HepG2 (cell line): ENCODE data around the gene FMNL2. TPM values are rescaled to one million over a fixed set of nuclear protein-coding genes. Genes with fewer than 3 reads are reported as not detected.

Experiments used
- MATR3 ChIP-seq: sonication (generic); formaldehyde crosslinking; IDR thresholded peaks from 2 replicates; pipeline ENCODE4 v1.4.0; 2020; ENCODE audit warnings: missing genetic modification reagents
- PAWR ChIP-seq: sonication (generic); formaldehyde crosslinking; IDR thresholded peaks from 2 replicates; pipeline ENCODE4 v1.4.0; 2020; ENCODE audit warnings: missing genetic modification reagents, mild to moderate bottlenecking, borderline replicate concordance
- TEF ChIP-seq: sonication (generic); formaldehyde crosslinking; IDR thresholded peaks from 2 replicates; pipeline ENCODE4 v1.5.0; 2020; ENCODE audit warnings: missing genetic modification reagents
- THYN1 ChIP-seq: sonication (generic); formaldehyde crosslinking; IDR thresholded peaks from 2 replicates; pipeline ENCODE4 v1.8.1; 2023; ENCODE audit warnings: low read depth, mild to moderate bottlenecking, moderate library complexity, missing genetic modification reagents, borderline replicate concordance
- ZNF367 ChIP-seq: sonication (generic); formaldehyde crosslinking; IDR thresholded peaks from 2 replicates; pipeline ENCODE4 v1.4.0; 2020; ENCODE audit warnings: missing genetic modification reagents, borderline replicate concordance
- ZNF646 ChIP-seq: sonication (generic); formaldehyde crosslinking; IDR thresholded peaks from 2 replicates; pipeline ENCODE4 v1.9.0; 2021; ENCODE audit warnings: mild to moderate bottlenecking, missing genetic modification reagents
- ZNF7 ChIP-seq: IDR thresholded peaks from 2 replicates; pipeline ENCODE4 v1.6.1; 2016; ENCODE audit warnings: missing biosample characterization, missing genetic modification reagents
- ZNF766 ChIP-seq: sonication (generic); formaldehyde crosslinking; IDR thresholded peaks from 2 replicates; pipeline ENCODE4 v1.5.0; 2020; ENCODE audit warnings: missing genetic modification reagents, borderline replicate concordance
- ZNF768 ChIP-seq: sonication (generic); formaldehyde crosslinking; IDR thresholded peaks from 2 replicates; pipeline ENCODE4 v1.4.0; 2020; ENCODE audit warnings: missing genetic modification reagents
- polyA plus RNA-seq, 8 experiments: library from polyadenylated mRNA; depleted of rRNA in 3 of 8; stranded (reverse) in 7 of 8; unstranded in 1 of 8; fragments of >200 nt; fragmentation: Illumina TruSeq in 4 of 8; extraction: Trizol in 4 of 8; gene quantifications; 2 replicates each; pipeline versions ENCODE4 v1.2.1 to v1.2.3, GENCODE V29; 2011 to 2016; ENCODE audit warnings: low read depth in 4 of 8, missing spikeins in 1 of 8, mixed read lengths in 1 of 8; ENCODE audit not compliant: insufficient read depth in 1 of 8
- total RNA-seq, 5 experiments: library from RNA; depleted of rRNA; stranded (reverse); fragments of >200 nt; fragmentation: Illumina TruSeq; extraction: Trizol; gene quantifications; 2 replicates each; pipeline ENCODE4 v1.2.3, GENCODE V29; 2016; ENCODE audit warnings: low read depth in 1 of 5
- TF ChIP-seq, protein P1 (sequence below): sonication (generic); formaldehyde crosslinking; IDR thresholded peaks from 2 replicates; pipeline ENCODE4 v1.4.0; 2020; ENCODE audit warnings: missing genetic modification reagents, borderline replicate concordance
- TF ChIP-seq, protein P2 (sequence below): sonication (generic); formaldehyde crosslinking; IDR thresholded peaks from 2 replicates; pipeline ENCODE4 v1.4.0; 2020; ENCODE audit warnings: low read depth, mild to moderate bottlenecking, missing genetic modification reagents
- TF ChIP-seq, protein P3 (sequence below): sonication (generic); formaldehyde crosslinking; IDR thresholded peaks from 2 replicates; pipeline ENCODE4 v1.5.1; 2020; ENCODE audit warnings: mild to moderate bottlenecking, missing genetic modification reagents, borderline replicate concordance

The FMNL2 gene
- total and polyA plus RNA-seq, 2 of the 13 experiments (the other 11 are each of a cell fraction or from before 2014, with no cell fraction given), result 66.5 to 67.7 TPM

DNA sequence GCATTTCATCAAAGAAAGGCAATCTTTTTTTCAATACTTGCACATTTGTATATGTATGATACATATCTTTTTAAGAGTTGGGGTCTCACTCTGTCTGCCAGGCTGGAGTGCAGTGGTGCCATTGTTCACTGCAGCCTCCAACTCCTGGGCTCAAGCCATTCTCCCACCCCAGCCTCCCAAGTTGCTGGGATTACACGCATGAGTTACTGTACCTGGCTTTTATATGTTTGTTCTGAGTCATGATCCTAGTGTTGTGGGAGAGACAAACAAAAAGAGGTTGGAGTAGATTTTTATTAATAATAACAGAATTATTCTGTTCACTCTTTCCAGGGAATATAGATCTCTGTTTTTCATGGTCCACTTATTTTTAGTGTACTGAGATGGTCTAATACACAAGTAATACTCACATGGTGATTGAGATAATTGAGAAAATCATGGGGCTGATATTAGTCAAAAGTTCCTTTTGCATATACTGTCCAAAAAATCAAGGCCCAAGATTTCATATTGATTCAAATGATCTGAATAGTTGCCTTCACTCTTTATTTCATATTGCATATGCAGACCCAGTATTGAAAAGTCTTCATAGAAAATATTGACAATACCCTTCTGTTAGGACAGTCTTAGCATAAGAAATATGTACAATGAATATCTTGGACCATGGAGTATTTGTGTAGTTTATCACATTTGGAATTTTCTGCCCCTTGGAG is 138.3 kb downstream of the FMNL2 start (continued):
- TF ChIP-seq TEF (CRISPR knock-in tag), result peak; percentile 52; the same call in 1 of the 2 replicates
- no peak for TF ChIP-seq THYN1 (CRISPR knock-in tag)
- TF ChIP-seq, protein P1, sequence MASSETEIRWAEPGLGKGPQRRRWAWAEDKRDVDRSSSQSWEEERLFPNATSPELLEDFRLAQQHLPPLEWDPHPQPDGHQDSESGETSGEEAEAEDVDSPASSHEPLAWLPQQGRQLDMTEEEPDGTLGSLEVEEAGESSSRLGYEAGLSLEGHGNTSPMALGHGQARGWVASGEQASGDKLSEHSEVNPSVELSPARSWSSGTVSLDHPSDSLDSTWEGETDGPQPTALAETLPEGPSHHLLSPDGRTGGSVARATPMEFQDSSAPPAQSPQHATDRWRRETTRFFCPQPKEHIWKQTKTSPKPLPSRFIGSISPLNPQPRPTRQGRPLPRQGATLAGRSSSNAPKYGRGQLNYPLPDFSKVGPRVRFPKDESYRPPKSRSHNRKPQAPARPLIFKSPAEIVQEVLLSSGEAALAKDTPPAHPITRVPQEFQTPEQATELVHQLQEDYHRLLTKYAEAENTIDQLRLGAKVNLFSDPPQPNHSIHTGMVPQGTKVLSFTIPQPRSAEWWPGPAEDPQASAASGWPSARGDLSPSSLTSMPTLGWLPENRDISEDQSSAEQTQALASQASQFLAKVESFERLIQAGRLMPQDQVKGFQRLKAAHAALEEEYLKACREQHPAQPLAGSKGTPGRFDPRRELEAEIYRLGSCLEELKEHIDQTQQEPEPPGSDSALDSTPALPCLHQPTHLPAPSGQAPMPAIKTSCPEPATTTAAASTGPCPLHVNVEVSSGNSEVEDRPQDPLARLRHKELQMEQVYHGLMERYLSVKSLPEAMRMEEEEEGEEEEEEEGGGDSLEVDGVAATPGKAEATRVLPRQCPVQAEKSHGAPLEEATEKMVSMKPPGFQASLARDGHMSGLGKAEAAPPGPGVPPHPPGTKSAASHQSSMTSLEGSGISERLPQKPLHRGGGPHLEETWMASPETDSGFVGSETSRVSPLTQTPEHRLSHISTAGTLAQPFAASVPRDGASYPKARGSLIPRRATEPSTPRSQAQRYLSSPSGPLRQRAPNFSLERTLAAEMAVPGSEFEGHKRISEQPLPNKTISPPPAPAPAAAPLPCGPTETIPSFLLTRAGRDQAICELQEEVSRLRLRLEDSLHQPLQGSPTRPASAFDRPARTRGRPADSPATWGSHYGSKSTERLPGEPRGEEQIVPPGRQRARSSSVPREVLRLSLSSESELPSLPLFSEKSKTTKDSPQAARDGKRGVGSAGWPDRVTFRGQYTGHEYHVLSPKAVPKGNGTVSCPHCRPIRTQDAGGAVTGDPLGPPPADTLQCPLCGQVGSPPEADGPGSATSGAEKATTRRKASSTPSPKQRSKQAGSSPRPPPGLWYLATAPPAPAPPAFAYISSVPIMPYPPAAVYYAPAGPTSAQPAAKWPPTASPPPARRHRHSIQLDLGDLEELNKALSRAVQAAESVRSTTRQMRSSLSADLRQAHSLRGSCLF (CRISPR knock-in tag), result no peak
- no peak for TF ChIP-seq ZNF768 (CRISPR knock-in tag)
- TF ChIP-seq, protein P2, sequence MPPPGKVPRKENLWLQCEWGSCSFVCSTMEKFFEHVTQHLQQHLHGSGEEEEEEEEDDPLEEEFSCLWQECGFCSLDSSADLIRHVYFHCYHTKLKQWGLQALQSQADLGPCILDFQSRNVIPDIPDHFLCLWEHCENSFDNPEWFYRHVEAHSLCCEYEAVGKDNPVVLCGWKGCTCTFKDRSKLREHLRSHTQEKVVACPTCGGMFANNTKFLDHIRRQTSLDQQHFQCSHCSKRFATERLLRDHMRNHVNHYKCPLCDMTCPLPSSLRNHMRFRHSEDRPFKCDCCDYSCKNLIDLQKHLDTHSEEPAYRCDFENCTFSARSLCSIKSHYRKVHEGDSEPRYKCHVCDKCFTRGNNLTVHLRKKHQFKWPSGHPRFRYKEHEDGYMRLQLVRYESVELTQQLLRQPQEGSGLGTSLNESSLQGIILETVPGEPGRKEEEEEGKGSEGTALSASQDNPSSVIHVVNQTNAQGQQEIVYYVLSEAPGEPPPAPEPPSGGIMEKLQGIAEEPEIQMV (CRISPR knock-in tag), result no peak
- TF ChIP-seq ZNF7 (CRISPR knock-in tag), result no peak
- TF ChIP-seq PAWR, result no peak
- no peak for TF ChIP-seq MATR3 (CRISPR knock-in tag)
- TF ChIP-seq ZNF766 (CRISPR knock-in tag), result no peak
- no peak for TF ChIP-seq ZNF646
- TF ChIP-seq, protein P3, sequence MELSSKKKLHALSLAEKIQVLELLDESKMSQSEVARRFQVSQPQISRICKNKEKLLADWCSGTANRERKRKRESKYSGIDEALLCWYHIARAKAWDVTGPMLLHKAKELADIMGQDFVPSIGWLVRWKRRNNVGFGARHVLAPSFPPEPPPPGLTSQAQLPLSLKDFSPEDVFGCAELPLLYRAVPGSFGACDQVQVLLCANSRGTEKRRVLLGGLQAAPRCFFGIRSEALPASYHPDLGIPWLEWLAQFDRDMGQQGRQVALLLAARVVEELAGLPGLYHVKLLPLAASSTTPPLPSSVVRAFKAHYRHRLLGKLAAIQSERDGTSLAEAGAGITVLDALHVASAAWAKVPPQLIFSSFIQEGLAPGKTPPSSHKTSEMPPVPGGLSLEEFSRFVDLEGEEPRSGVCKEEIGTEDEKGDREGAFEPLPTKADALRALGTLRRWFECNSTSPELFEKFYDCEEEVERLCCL, result no peak
- TF ChIP-seq ZNF367, result no peak
